ENCODE data around the gene PLD4.

DNA sequence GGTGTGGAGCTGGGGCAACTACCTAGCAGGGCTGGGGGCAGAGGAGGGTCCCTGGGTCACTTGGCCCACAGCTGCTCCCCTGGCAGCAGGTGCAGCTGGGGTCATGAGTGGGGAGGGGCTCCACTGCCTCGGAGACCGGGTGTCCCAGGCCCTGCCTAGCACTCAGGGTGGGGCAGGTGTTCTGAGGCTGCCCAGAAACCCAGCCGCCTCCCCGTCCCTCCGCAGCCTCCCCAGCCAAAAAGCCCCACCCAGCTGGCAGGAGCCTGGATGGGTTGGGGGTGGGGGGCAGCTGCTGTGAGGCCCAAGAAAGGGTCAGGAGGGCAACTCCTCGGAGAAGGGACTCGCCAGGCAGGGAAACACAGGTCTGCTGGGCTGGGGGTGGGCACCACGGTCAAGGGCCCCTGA lies 42.3 kb downstream of the PLD4 start:
- TF ChIP-seq, protein P1, sequence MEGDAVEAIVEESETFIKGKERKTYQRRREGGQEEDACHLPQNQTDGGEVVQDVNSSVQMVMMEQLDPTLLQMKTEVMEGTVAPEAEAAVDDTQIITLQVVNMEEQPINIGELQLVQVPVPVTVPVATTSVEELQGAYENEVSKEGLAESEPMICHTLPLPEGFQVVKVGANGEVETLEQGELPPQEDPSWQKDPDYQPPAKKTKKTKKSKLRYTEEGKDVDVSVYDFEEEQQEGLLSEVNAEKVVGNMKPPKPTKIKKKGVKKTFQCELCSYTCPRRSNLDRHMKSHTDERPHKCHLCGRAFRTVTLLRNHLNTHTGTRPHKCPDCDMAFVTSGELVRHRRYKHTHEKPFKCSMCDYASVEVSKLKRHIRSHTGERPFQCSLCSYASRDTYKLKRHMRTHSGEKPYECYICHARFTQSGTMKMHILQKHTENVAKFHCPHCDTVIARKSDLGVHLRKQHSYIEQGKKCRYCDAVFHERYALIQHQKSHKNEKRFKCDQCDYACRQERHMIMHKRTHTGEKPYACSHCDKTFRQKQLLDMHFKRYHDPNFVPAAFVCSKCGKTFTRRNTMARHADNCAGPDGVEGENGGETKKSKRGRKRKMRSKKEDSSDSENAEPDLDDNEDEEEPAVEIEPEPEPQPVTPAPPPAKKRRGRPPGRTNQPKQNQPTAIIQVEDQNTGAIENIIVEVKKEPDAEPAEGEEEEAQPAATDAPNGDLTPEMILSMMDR (conservative IDR thresholded peaks at IDR 0.05 in 1 of 2, IDR thresholded peaks at IDR 0.05 in 1 of 2; ENCODE audit: extremely low read depth in 1 of 2, insufficient read depth in 1 of 2, low read depth in 1 of 2, low read length in 2 of 2) = no peak
- no peak for TF ChIP-seq EZH2 (IDR thresholded peaks at IDR 0.05; ENCODE audit: borderline replicate concordance, low read length)
